Erythroblast (primary cell): ENCODE measurements around the gene ANTXR1.

Experiments used
- GATA1 ChIP-seq: IDR thresholded peaks from 2 replicates; pipeline ENCODE4 v1.6.1; 2011; ENCODE audit warnings: low read depth, mild to moderate bottlenecking, control low read depth, low read length, moderate library complexity
- POLR2A ChIP-seq: IDR thresholded peaks from 2 replicates; pipeline ENCODE4 v1.6.1; 2011; ENCODE audit warnings: mild to moderate bottlenecking, low read length

DNA sequence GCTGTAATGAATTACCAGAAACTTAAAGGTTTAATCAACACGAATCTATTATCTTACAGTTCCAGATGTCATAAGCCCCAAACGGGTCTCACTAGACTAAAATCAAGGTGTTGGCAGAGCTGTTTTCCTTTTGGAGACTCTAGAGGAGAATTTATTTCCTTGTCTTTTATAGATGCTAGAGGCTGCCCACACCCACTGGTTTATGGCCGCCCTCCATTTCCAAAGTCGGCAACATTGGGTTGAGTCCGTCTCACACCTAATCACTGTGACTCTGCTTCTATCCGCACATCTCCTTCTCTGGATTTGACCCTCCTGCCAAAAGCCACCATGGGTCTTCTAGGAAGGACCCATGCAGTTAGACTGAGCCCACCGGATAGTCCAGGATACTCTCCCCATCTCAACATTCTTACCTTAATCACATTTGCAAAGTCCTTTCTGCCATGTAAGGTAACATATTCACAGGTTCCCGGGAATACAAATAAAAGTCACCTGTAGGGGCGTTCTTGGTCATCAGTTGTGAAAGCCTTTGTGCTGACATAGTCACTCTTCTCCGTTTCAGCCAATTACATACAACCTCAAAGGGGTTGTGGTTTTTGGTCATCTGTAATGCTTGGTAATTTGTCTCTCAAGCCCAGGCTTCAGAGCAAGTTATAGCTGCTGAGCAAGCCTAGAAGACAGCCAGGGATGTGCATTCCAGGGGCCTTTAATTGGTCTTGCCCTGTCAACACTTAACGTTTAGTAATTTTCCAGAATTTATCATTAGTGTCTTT is 179.4 kb downstream of the ANTXR1 start:
- TF ChIP-seq POLR2A, result no peak
- TF ChIP-seq GATA1, result no peak
